GM23338 (cell line): Measurements from ENCODE around the gene HMCES. TPM values are rescaled to one million over a fixed set of nuclear protein-coding genes. Genes with fewer than 3 reads are reported as not detected.
A peak's percentile ranks its signal among the peaks of the same experiment; 100 is the strongest.

Source experiments
- ATAC-seq: fragments of 200-7000 bp; cut with Tn5 transposase; 3 replicates; pipeline ENCODE4 v1.9.1; 2020
- DNase-seq: peaks from one replicate; pipeline ENCODE4 v3.0.0-alpha.2; 2015; ENCODE audit warnings: low spot score
- H2AFZ ChIP-seq: fragments of 200-600 bp; sonication (generic); 2 replicates; pipeline ENCODE4 v1.8.0; 2016; ENCODE audit warnings: antibody characterized with exemption, mild to moderate bottlenecking, moderate library complexity
- H3F3A ChIP-seq: fragments of 200-600 bp; sonication (generic); replicated peaks from 2 replicates; pipeline ENCODE4 v1.8.0; 2017; ENCODE audit warnings: antibody characterized with exemption, mixed run types, low read depth
- H3K27ac ChIP-seq: fragments of 200-600 bp; sonication (generic); 2 replicates; pipeline ENCODE4 v1.6.1; 2016; ENCODE audit warnings: low read depth
- H3K27me3 ChIP-seq: fragments of 200-600 bp; sonication (generic); 2 replicates; pipeline ENCODE4 v1.8.0; 2016; ENCODE audit warnings: mild to moderate bottlenecking, mixed run types, moderate library complexity; ENCODE audit not compliant: insufficient read depth
- H3K36me3 ChIP-seq: fragments of 200-600 bp; sonication (generic); 2 replicates; pipeline ENCODE4 v1.8.0; 2016; ENCODE audit warnings: mild to moderate bottlenecking; ENCODE audit not compliant: insufficient read depth
- H3K4me1 ChIP-seq: fragments of 200-600 bp; sonication (generic); 2 replicates; pipeline ENCODE4 v1.8.0; 2016; ENCODE audit warnings: mild to moderate bottlenecking, moderate library complexity; ENCODE audit not compliant: insufficient read depth
- H3K4me2 ChIP-seq: fragments of 200-600 bp; sonication (generic); 2 replicates; pipeline ENCODE4 v1.7.1; 2017; ENCODE audit warnings: mixed run types
- H3K4me3 ChIP-seq: fragments of 200-600 bp; sonication (generic); 2 replicates; pipeline ENCODE4 v1.6.1; 2016; ENCODE audit warnings: mixed run types
- H3K79me2 ChIP-seq: fragments of 200-600 bp; sonication (generic); replicated peaks from 2 replicates; pipeline ENCODE4 v1.8.0; 2017; ENCODE audit warnings: mild to moderate bottlenecking; ENCODE audit not compliant: insufficient read depth
- H3K9me2 ChIP-seq: fragments of 200-600 bp; sonication (generic); 2 replicates; pipeline ENCODE4 v1.8.0; 2017; ENCODE audit not compliant: insufficient read depth
- H4K20me1 ChIP-seq: fragments of 200-600 bp; sonication (generic); replicated peaks from 2 replicates; pipeline ENCODE4 v1.8.0; 2017; ENCODE audit warnings: mild to moderate bottlenecking; ENCODE audit not compliant: insufficient read depth
- H3K27ac Mint-ChIP-seq: 2 replicates; pipeline ENCODE4 v1.8.0; 2020; ENCODE audit warnings: inconsistent platforms, mild to moderate bottlenecking, moderate library complexity, mixed read lengths
- H3K27me3 Mint-ChIP-seq: 3 replicates; pipeline ENCODE4 v1.8.0; 2022; ENCODE audit warnings: low read depth, mild to moderate bottlenecking, moderate library complexity, mixed read lengths, inconsistent platforms; ENCODE audit not compliant: insufficient read depth, poor library complexity
- H3K36me3 Mint-ChIP-seq: 3 replicates; pipeline ENCODE4 v1.8.0; 2021; ENCODE audit warnings: low read depth, mild to moderate bottlenecking, inconsistent platforms, moderate library complexity, mixed read lengths
- H3K4me1 Mint-ChIP-seq: 3 replicates; pipeline ENCODE4 v1.8.0; 2020; ENCODE audit warnings: mild to moderate bottlenecking, inconsistent platforms, mixed read lengths
- H3K4me3 Mint-ChIP-seq: 3 replicates; pipeline ENCODE4 v1.8.0; 2021; ENCODE audit warnings: moderate library complexity, mild to moderate bottlenecking, inconsistent platforms, mixed read lengths
- H3K9me3 Mint-ChIP-seq: 3 replicates; pipeline ENCODE4 v1.8.0; 2020; ENCODE audit warnings: moderate library complexity, mild to moderate bottlenecking, inconsistent platforms, mixed read lengths
- ETS1 ChIP-seq: IDR thresholded peaks from 2 replicates; pipeline ENCODE4 v1.6.1; 2016; ENCODE audit warnings: antibody characterized with exemption
- EZH2 ChIP-seq: fragments of 200-600 bp; sonication (generic); IDR thresholded peaks from one replicate; pipeline ENCODE4 v1.8.0; 2017; ENCODE audit warnings: antibody characterized with exemption, mild to moderate bottlenecking, low read depth; ENCODE audit not compliant: unreplicated experiment
- EZH2phosphoT487 ChIP-seq: fragments of 200-600 bp; sonication (generic); IDR thresholded peaks from one replicate; pipeline ENCODE4 v1.8.1; 2018; ENCODE audit warnings: antibody characterized with exemption; ENCODE audit not compliant: unreplicated experiment
- NANOG ChIP-seq: IDR thresholded peaks from 2 replicates; pipeline ENCODE4 v1.6.1; 2016; ENCODE audit warnings: antibody characterized with exemption, borderline replicate concordance
- POLR2AphosphoS5 ChIP-seq: IDR thresholded peaks from 2 replicates; pipeline ENCODE4 v1.6.1; 2016; ENCODE audit warnings: antibody characterized with exemption, low read depth
- ZNF114 ChIP-seq: fragments of 250-450 bp; sonication (Bioruptor Pico); IDR thresholded peaks from 2 replicates; pipeline ENCODE4 v1.5.0; 2020; ENCODE audit warnings: mild to moderate bottlenecking, moderate library complexity
- ZNF331 ChIP-seq: fragments of 250-450 bp; sonication (Bioruptor Pico); IDR thresholded peaks from 2 replicates; pipeline ENCODE4 v1.5.0; 2020; ENCODE audit warnings: low read depth, mild to moderate bottlenecking, moderate library complexity
- polyA plus RNA-seq: library from polyadenylated mRNA; unstranded; fragments of >200 nt; fragmentation: Nextera tagmentation; extraction: Ambion mirVana; gene quantifications from 2 replicates; pipeline ENCODE4 v1.2.1, GENCODE V29; 2016
- total RNA-seq: library from RNA; depleted of rRNA; stranded (reverse); fragments of >200 nt; shearing (Covaris generic); gene quantifications from 2 replicates; pipeline ENCODE4 v1.2.3, GENCODE V29; 2014
- TF ChIP-seq, protein P1 (sequence below), 2 experiments: fragments of 200-600 bp in 1 of 2; sonication (generic) in 1 of 2; conservative IDR thresholded peaks; 2 replicates each; pipeline versions ENCODE4 v1.5.1 to v1.6.1; 2016 to 2017; ENCODE audit warnings: antibody characterized with exemption in 2 of 2, low read depth in 2 of 2, mild to moderate bottlenecking in 2 of 2, moderate library complexity in 1 of 2
- TF ChIP-seq, protein P2 (sequence below): fragments of 250-450 bp; sonication (Bioruptor Pico); IDR thresholded peaks from 2 replicates; pipeline ENCODE4 v1.5.0; 2020; ENCODE audit warnings: mild to moderate bottlenecking, moderate library complexity

The HMCES gene
- total and polyA plus RNA-seq, 2 experiments from 2014 or later = 36.5 to 44.5 TPM

- TF ChIP-seq, protein P1, sequence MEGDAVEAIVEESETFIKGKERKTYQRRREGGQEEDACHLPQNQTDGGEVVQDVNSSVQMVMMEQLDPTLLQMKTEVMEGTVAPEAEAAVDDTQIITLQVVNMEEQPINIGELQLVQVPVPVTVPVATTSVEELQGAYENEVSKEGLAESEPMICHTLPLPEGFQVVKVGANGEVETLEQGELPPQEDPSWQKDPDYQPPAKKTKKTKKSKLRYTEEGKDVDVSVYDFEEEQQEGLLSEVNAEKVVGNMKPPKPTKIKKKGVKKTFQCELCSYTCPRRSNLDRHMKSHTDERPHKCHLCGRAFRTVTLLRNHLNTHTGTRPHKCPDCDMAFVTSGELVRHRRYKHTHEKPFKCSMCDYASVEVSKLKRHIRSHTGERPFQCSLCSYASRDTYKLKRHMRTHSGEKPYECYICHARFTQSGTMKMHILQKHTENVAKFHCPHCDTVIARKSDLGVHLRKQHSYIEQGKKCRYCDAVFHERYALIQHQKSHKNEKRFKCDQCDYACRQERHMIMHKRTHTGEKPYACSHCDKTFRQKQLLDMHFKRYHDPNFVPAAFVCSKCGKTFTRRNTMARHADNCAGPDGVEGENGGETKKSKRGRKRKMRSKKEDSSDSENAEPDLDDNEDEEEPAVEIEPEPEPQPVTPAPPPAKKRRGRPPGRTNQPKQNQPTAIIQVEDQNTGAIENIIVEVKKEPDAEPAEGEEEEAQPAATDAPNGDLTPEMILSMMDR (conservative IDR thresholded peaks at IDR 0.05; ENCODE audit: low read depth in 2 of 2) = no peak
- no peak for TF ChIP-seq ZNF331 (CRISPR knock-in tag)
- no peak for TF ChIP-seq NANOG
- TF ChIP-seq POLR2AphosphoS5 = no peak
- no peak for TF ChIP-seq ETS1
- TF ChIP-seq EZH2phosphoT487 = no peak
These were observed 62.9 kb downstream of the HMCES start (continued) for GRCh38 chr3:129341331-129342141.

DNA sequence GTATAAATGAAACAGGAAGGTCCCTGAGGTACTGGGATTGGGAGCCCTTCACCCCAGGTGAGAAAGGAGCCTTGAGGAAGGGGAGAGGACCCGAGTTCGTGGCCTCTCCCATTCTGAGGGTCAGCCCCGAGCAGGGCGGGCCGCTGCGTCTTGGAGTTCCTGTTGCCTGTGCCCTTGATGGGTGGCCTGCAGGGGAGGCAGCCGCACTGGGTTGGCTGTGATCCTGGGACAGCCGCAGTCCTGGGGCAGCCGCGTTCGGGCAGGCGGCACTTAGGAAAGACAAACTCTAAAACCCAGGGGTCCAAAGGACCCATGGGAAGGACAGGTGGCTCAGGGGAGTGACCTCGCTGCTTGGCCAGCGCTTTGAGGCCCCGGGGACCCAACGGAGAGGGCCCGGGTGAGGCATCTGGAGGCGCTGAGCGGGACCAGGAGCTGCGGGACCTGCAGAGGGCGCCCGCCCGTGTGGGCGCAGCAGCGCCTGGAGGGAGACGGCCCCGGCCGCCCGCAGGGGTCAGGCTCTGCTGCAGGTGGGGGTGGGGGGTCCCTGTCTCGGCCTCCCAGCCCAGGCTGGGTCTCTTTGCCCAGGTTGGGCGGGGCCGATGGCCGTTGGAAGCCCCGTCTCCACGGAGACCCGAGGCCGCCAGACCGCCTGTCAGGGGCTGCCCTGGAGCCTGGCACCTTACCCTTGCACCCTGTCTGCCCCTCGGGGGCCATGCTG lies 65.1 kb downstream of the HMCES start:
- TF ChIP-seq ZNF114 (no peak), EZH2 (no peak), EZH2phosphoT487 (no peak), POLR2AphosphoS5 (no peak)
- TF ChIP-seq, protein P2, sequence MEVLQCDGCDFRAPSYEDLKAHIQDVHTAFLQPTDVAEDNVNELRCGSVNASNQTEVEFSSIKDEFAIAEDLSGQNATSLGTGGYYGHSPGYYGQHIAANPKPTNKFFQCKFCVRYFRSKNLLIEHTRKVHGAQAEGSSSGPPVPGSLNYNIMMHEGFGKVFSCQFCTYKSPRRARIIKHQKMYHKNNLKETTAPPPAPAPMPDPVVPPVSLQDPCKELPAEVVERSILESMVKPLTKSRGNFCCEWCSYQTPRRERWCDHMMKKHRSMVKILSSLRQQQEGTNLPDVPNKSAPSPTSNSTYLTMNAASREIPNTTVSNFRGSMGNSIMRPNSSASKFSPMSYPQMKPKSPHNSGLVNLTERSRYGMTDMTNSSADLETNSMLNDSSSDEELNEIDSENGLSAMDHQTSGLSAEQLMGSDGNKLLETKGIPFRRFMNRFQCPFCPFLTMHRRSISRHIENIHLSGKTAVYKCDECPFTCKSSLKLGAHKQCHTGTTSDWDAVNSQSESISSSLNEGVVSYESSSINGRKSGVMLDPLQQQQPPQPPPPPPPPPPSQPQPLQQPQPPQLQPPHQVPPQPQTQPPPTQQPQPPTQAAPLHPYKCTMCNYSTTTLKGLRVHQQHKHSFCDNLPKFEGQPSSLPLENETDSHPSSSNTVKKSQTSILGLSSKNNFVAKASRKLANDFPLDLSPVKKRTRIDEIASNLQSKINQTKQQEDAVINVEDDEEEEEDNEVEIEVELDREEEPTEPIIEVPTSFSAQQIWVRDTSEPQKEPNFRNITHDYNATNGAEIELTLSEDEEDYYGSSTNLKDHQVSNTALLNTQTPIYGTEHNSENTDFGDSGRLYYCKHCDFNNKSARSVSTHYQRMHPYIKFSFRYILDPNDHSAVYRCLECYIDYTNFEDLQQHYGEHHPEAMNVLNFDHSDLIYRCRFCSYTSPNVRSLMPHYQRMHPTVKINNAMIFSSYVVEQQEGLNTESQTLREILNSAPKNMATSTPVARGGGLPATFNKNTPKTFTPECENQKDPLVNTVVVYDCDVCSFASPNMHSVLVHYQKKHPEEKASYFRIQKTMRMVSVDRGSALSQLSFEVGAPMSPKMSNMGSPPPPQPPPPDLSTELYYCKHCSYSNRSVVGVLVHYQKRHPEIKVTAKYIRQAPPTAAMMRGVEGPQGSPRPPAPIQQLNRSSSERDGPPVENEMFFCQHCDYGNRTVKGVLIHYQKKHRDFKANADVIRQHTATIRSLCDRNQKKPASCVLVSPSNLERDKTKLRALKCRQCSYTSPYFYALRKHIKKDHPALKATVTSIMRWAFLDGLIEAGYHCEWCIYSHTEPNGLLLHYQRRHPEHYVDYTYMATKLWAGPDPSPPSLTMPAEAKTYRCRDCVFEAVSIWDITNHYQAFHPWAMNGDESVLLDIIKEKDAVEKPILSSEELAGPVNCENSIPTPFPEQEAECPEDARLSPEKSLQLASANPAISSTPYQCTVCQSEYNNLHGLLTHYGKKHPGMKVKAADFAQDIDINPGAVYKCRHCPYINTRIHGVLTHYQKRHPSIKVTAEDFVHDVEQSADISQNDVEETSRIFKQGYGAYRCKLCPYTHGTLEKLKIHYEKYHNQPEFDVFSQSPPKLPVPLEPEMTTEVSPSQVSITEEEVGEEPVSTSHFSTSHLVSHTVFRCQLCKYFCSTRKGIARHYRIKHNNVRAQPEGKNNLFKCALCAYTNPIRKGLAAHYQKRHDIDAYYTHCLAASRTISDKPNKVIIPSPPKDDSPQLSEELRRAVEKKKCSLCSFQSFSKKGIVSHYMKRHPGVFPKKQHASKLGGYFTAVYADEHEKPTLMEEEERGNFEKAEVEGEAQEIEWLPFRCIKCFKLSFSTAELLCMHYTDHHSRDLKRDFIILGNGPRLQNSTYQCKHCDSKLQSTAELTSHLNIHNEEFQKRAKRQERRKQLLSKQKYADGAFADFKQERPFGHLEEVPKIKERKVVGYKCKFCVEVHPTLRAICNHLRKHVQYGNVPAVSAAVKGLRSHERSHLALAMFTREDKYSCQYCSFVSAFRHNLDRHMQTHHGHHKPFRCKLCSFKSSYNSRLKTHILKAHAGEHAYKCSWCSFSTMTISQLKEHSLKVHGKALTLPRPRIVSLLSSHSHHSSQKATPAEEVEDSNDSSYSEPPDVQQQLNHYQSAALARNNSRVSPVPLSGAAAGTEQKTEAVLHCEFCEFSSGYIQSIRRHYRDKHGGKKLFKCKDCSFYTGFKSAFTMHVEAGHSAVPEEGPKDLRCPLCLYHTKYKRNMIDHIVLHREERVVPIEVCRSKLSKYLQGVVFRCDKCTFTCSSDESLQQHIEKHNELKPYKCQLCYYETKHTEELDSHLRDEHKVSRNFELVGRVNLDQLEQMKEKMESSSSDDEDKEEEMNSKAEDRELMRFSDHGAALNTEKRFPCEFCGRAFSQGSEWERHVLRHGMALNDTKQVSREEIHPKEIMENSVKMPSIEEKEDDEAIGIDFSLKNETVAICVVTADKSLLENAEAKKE (CRISPR knock-in tag) = no peak
- TF ChIP-seq, protein P1 (conservative IDR thresholded peaks at IDR 0.05; ENCODE audit: low read depth in 2 of 2) = peak; percentile 66 to 79
- Histone ChIP-seq H3K79me2 (no peaks in the 10 kb centered on the region), H4K20me1 (no peaks in the 10 kb centered on the region), H3F3A (no peaks in the 10 kb centered on the region), H3K27ac (no peak overlapping the region), H3K9me2 (no peaks in the 10 kb centered on the region), H3K4me2 (peak overlapping the region; percentile 84), H3K4me3 (peak overlapping the region; percentile 57), H3K36me3 (no peaks in the 10 kb centered on the region), H3K27me3 (no peaks in the 10 kb centered on the region), H2AFZ (peak overlapping the region; percentile 98), H3K4me1 (peaks cover 3% of the 10 kb centered on the region; the same call in 1 of the 2 replicates)
- no peaks in the 10 kb centered on the region for H3K36me3 Mint-ChIP-seq
- DNase-seq = peak; percentile 85
- ATAC-seq = peak; percentile 90
- H3K27me3 Mint-ChIP-seq = peaks cover 13% of the 10 kb centered on the region
- peaks cover 16% of the 10 kb centered on the region for H3K9me3 Mint-ChIP-seq
- H3K27ac Mint-ChIP-seq = no peak overlapping the region
- peak overlapping the region; percentile 67; the same call in 2 of the 3 replicates for H3K4me3 Mint-ChIP-seq
- H3K4me1 Mint-ChIP-seq = peaks cover 16% of the 10 kb centered on the region
